ENCODE measurements around the gene KCNQ2. TPM values are rescaled to one million over a fixed set of nuclear protein-coding genes. Genes with fewer than 3 reads are reported as not detected.

The KCNQ2 gene
- total RNA-seq, 1 donor from 2014 or later: 14.6 TPM

- Mint-ChIP-seq H3K4me3 (ENCODE audit: low read depth) (peak overlapping the region; percentile 51), H3K4me1 (ENCODE audit: low read depth) (peaks cover 1% of the 10 kb centered on the region), H3K36me3 (ENCODE audit: insufficient read depth) (no peaks in the 10 kb centered on the region), H3K27me3 (peaks cover 19% of the 10 kb centered on the region), H3K27ac (no peak overlapping the region), H3K9me3 (ENCODE audit: low read depth) (no peaks in the 10 kb centered on the region)
- DNase-seq (ENCODE audit: low spot score, unreplicated experiment): peak; percentile 6
- TF ChIP-seq, protein P1, sequence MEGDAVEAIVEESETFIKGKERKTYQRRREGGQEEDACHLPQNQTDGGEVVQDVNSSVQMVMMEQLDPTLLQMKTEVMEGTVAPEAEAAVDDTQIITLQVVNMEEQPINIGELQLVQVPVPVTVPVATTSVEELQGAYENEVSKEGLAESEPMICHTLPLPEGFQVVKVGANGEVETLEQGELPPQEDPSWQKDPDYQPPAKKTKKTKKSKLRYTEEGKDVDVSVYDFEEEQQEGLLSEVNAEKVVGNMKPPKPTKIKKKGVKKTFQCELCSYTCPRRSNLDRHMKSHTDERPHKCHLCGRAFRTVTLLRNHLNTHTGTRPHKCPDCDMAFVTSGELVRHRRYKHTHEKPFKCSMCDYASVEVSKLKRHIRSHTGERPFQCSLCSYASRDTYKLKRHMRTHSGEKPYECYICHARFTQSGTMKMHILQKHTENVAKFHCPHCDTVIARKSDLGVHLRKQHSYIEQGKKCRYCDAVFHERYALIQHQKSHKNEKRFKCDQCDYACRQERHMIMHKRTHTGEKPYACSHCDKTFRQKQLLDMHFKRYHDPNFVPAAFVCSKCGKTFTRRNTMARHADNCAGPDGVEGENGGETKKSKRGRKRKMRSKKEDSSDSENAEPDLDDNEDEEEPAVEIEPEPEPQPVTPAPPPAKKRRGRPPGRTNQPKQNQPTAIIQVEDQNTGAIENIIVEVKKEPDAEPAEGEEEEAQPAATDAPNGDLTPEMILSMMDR (IDR thresholded peaks at IDR 0.05; ENCODE audit: unreplicated experiment): no peak
These were observed 25.8 kb upstream of the KCNQ2 start for GRCh38 chr20:63497946-63498935.

DNA sequence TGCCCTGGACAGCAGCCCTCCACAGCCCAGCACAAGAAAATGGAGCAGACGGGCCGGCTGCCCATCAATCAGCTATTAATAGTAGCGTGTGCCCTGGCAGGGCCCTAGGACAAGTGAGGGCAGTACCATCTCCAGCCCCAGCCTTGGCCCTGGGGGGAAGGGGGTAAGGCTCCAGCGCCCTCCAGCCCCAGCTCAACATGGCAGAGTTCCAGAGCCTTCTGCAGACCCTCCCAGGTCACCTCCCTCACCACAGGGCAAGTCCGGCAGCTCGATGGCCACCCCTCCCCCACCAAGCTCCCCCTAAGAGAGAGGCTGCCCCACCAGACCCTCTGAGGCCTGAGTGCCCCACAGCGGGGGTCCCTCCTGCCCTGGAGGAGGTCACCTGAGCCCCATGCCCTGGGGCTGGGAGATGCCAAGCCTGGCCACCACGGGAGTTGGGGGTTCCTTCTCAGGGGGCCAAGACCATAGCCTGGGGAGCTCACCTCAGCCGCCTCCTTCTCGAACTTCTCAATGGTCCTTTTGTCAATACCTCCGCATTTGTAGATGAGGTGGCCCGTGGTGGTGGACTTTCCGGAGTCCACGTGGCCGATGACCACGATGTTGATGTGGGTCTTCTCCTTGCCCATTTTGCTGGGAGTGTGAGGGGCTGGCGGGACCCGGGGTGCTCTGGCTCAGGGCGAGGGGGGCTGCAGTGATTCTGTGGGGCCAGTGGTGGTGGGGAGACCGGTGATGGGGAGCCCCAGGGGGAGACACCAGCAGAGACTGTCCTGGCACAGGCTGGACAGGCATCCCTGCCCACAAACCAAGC, 24.9 kb upstream of the KCNQ2 start:
- H3K27me3 Mint-ChIP-seq: peaks cover 19% of the 10 kb centered on the region
- H3K9me3 Mint-ChIP-seq (ENCODE audit: low read depth): peaks cover 3% of the 10 kb centered on the region
- no peaks in the 10 kb centered on the region for H3K36me3 Mint-ChIP-seq (ENCODE audit: insufficient read depth)
- no peak overlapping the region for H3K4me3 Mint-ChIP-seq (ENCODE audit: low read depth)
- peak; percentile 9 for DNase-seq (ENCODE audit: low spot score, unreplicated experiment)
- H3K27ac Mint-ChIP-seq: no peak overlapping the region
- TF ChIP-seq, protein P1 (IDR thresholded peaks at IDR 0.05; ENCODE audit: unreplicated experiment): no peak
- peaks cover 1% of the 10 kb centered on the region for H3K4me1 Mint-ChIP-seq (ENCODE audit: low read depth)

GRCh38 chr20:63496596-63497120, 24.2 kb upstream of the KCNQ2 start:
- H3K27me3 Mint-ChIP-seq: peaks cover 19% of the 10 kb centered on the region
- peak; percentile 8 for DNase-seq (ENCODE audit: low spot score, unreplicated experiment)
- no peaks in the 10 kb centered on the region for H3K36me3 Mint-ChIP-seq (ENCODE audit: insufficient read depth)
- TF ChIP-seq, protein P1 (IDR thresholded peaks at IDR 0.05; ENCODE audit: unreplicated experiment): no peak
- no peak overlapping the region for H3K27ac Mint-ChIP-seq
- H3K4me1 Mint-ChIP-seq (ENCODE audit: low read depth): peaks cover 1% of the 10 kb centered on the region
- H3K9me3 Mint-ChIP-seq (ENCODE audit: low read depth): peaks cover 4% of the 10 kb centered on the region
- H3K4me3 Mint-ChIP-seq (ENCODE audit: low read depth): no peak overlapping the region

DNA sequence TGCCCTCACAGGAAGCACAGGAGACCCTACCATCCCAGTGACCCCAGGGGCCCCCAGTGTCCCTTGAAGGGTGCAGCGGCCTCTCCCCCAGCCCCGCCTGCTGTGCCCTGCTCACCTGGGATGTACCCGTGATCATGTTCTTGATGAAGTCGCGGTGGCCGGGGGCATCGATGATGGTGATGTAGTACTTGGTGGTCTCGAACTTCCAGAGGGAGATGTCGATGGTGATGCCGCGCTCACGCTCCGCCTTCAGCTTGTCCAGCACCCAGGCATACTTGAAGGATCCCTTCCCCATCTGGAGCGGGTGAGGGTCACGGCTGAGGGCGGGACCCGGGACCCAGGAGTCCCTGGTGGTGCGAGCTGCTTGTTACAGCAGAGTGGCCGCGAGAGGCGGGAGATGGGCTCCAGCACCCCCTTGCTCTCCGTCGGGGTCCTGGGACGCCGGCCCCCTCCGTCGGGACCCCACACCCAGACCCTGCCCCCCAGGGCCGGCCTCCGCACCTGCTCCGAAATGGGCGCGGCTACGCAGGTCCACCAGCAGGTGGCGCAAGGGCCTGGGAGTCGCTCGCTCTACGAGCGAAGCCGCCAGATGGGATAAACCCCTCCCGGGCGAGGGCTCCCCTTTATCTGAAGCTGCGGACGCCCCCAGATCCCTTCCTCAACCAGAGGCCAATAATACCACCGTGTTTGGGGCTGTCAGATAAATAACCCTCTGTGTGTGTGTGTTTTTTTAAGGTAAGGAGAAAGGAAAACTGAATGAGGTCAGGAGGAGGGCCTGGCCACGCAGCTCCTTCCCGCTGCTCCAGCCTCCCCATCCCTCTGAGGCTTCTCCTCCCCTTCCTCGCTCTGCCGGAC, 23.5 kb upstream of the KCNQ2 start:
- peak; percentile 76 for DNase-seq (ENCODE audit: low spot score, unreplicated experiment)
- Mint-ChIP-seq H3K36me3 (ENCODE audit: insufficient read depth) (no peaks in the 10 kb centered on the region), H3K4me1 (ENCODE audit: low read depth) (peaks cover 1% of the 10 kb centered on the region), H3K9me3 (ENCODE audit: low read depth) (peaks cover 4% of the 10 kb centered on the region), H3K27me3 (peaks cover 16% of the 10 kb centered on the region), H3K4me3 (ENCODE audit: low read depth) (no peak overlapping the region), H3K27ac (no peak overlapping the region)
- TF ChIP-seq, protein P1 (IDR thresholded peaks at IDR 0.05; ENCODE audit: unreplicated experiment): peak; percentile 99
